Stimulated activated CD8-positive, alpha-beta memory T cell treated with anti-CD3 and anti-CD28 coated beads, Interleukin-4, amount 100 ng/mL, for 1 hour (primary cell): ENCODE results near the gene CAMTA1.
"Not testable (repeated sequence)": the region's sequence is repeated elsewhere in the genome, so short reads cannot be mapped to it uniquely, and the experiment has no call there.

Experiments
- DNase-seq, 2 donors: peaks; one replicate each; pipeline ENCODE4 v3.0.0-alpha.2; 2020; ENCODE audit warnings: low read depth in 2 of 2, low spot score in 1 of 2

Gene CAMTA1

DNA sequence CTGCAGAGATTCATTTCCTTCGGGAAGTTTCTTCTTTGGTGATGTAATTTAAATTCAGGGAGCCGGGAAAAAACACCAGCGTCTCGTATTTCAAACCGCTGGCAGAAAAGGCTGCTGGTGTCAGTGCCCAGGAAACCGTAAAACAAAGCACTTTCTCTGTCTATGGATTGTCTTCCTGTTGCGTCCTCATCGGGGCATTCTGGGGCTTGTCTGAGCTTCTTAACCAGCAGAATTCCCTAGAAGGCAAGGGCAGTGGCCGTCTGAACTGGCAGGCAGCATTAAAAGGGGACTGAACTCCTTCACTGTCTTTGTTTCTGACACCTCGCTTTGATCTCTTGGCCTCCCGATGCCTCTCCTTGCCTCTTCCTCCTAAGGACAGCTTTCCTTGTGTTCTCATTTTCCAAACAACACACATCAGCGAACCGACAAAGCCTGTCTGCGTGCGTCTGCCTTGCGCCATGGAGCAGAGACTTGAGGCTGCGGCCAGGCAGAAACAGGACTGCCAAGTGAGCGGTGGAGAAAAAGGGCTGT is 594.3 kb downstream of the CAMTA1 start:
- no peak for DNase-seq

DNA sequence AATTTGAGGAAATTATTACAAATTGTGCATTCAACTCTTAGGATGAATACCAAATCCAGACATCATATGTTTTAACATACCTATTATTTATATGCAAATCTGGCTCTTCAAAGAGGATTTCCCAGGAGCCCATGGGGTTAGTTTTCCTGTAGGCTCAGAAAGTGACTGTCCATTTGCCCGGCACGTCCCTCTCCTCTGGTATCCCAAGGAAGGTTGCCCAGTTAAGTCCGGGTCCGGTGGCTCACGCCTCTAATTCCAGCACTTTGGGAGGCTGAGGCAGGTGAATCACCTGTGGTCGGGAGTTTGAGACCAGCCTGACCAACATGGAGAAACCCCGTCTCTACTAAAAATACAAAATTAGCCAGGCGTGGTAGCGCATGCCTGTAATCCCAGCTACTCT is 594.8 kb downstream of the CAMTA1 start:
- DNase-seq, result not testable (repeated sequence)

DNA sequence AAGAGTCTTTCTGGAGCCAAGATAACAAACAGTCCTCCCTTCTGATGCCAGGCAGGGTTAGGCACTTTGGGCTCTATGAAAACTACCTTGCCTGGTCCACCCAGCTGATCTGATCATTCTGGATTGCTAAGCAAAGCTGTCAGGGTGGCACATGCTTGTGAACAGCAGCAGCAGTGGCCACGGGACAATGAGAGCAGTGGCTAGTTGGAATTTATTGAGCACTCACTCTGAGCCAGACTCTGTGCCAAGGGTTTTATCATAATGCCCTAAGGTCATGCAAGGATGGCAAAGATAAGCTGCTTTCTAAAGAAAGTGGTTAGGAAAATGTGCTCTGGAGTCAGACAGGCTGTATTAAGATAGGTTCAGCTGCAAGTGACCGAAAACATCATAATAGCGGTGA is 595.5 kb downstream of the CAMTA1 start:
- DNase-seq, result no peak

DNA sequence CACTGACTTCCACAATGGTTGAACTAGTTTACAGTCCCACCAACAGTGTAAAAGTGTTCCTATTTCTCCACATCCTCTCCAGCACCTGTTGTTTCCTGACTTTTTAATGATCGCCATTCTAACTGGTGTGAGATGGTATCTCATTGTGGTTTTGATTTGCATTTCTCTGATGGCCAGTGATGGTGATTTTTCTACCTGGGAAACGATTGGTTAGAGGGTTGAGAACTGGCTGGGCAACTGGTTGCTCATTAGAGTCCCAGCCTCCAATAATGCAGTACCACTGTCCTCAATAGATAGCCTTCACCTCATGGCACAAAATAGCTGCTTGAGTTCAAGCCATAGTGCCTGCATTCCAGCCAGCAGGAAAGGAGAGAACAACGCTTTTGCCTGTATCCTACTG is 596.5 kb downstream of the CAMTA1 start:
- DNase-seq, result not testable (repeated sequence)

DNA sequence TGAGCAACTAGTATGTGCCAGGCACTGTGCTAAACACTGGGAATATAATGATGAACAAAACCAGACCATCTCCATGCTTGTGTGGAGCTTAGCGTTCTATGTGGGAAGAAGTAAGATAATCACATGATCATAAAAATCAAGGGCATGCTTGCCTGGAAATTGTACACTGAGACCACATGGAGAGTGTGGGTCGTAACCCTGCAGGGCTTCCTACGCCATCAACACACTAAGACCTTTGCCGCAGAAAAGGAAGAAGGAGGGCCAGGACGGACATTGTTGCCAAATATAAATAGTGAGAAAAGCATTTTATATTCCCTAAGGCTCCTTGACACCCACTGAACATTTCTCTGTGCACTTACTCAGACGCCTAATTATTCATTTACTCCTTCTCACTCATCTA is 597.7 kb downstream of the CAMTA1 start:
- DNase-seq, result no peak

DNA sequence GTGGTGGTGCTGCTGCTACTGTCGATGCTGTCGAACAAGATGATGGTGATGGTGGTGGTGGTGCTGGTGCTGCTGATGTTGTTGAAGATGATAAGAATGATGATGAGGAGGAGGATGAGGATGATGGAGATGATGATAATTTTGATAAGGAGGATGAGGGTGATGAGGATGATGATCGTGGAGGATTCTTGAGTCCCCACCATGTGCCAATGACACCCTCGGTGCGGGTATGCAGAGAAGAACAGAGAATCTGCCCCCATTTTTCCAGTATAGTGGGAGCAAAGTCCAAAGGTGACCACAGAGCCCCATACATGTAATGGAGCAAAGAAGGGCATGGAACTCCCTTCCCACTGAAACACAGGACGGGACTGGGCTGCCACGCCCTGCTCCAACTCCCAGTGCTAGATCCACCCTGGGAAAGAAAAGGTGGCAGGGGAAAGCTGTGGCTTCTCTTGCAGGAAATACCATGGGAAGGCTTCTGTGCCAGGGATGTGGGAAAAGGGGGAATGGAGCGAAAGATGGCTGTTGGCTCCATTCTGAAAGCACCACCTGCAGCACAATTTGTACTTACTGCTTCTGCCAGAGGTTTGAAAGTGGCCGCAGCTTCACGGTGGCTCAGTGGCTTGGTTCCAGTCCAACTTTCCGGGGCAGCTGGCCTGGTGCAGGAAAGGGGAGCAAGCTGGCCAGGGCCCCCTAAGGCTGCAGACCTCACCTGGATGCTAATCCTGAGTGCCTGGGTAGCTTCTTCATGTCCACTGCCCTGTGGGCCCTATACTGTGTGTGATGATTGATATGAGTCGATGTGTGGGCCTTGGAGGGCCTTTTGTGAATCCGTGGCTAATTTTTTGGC is 598.6 kb downstream of the CAMTA1 start:
- DNase-seq, result no peak

DNA sequence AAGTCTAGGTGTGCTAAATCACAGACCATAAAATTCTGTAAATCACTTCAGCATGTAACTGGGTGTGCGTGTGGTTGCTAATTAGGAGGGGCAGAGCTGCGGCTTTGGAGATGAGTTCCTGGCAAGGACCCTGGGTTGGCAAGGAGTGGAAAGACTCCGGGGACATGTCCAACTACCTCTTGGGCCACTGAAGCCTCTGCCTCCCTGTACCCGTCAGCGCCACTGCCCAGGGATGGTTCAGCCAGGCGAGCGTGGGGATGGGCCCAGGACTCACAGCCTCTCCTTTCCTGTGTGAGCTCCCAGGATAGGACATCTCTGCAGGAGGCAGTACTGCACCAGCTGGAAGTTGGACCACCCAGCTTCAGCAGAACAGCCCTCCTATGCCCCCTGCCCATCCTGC is 599.4 kb downstream of the CAMTA1 start:
- DNase-seq, result no peak

DNA sequence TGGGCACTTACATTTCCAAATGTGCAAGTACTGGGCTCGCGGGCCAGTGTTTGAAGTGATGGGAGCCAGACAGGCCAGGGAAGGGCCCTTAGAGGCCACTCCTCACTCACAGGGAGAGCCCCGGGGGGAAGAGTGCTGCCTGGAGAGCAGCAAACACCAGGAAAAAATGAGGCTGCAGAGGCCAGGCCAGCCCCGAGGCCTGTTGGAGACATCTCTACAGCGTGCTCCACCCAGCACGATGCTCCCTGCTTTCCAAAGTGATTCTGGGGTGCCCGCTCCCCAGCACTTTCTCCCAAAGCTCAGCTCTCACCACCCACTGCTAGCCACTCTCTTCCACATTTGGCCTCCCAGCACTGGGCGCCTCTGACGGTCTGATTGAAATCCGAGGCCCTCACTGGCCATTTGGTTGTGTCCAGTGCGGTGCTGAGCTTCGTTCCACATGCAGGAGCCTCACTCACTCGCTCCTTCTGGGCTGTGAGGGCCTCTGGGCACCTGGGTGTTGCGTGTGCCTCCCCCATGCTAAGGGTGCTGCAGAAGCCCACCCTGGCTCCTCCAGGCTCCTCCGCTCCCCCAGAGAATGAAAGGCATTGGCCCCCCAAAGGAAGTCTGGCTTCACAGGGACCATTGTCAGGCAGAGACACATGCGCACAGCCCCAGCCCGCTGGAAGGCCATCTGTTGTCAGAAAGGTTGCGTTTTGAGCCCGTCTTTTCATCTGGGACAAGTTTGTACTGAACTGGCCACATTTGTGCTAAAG is 600.4 kb downstream of the CAMTA1 start:
- DNase-seq, result no peak

DNA sequence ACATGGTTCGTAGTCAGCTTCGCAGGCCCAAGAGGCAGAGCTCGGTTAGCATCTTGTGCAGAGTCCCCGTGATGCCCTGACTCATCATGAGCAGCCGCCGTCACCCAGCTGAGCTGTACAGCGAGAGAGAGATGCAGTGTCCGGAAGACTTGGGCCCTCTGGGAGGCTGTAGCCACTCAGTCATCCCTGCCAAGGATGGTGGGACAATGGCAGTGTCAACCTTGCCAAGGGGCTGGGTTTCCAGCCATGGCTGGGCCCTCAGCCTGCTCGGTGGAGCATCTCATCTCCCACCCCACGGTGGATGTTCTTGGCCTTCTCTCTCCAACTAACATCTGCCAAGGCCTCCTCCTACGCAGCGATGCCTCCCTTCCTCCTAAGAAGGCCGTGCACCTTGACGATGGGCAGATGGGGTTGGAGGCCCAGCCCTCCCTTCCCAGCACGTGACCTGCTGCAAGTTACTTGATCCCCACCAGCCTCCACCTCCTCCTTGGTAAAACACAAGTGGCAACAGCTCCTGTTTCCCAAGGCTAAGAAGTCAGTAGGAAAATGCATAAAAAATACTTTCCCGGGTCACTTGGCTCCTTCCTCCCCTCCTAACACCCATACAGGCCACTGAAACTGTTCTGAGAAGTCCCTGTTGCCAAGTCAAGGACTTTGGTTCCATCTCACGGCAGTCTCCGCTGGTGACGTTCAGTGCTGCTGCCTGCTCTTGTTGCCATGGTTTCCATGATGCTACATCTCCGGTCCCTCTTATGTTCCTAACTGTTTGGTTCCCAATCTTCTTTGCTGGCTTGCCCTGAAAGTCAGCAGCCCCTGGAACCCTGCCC is 601.2 kb downstream of the CAMTA1 start:
- no peak for DNase-seq

DNA sequence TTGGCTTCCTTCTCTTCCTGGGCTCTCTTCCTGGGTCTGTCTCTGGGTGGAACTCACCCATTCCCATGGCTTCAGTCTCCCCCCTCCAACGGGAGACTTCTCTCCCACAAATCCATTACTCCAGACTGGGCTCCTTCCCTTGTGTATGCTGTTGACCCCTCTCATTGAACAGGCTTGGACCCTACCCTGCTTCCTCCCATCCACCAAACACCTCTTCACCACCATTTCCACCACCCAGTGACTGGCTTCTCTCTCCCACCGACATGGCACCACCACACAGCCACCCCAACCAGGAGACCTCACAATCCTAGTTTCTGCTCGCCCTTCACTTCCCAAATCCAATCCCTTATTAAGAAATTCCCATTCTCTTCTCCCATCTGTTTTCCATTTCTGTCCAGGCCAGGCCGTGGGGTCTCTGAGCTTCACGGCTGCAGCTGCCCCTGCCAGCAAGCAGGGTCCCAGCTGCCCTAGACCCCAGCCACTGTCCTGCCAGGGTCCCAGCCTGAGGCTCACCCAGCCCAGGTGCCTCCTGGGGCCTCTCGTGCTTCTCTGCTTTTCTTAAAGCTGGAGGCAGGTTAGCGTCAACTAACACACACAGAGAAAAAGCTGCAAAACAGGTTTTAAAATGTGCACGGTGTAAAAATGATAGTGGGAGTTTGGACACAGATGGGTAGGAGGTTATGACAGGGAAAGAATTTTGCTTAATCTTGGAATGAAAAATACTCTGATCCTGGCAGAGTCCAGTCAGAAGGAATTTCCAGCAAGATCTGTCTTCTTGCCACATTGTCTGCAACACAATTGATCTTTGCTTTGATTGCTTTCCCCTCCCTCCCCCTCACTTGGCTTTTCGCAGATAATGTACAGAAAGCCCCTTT is 602.0 kb downstream of the CAMTA1 start:
- DNase-seq, result no peak

DNA sequence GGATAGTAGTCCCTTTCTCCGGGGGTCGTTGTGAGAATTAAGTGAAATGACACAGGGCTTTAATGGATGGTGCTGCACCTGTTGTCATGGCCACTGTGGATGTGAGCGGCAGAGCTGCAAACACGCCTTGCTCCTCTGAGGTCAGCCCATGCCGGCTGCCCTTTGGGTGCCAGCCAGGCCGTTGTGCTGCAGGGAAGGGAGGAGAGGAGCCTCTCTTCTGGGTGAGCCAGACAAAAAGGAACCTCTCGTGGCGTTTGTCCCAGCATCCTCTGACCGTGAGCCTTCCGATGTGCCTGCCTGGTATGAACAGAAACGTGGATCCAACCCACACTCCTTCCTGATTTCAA is 602.9 kb downstream of the CAMTA1 start:
- no peak for DNase-seq

DNA sequence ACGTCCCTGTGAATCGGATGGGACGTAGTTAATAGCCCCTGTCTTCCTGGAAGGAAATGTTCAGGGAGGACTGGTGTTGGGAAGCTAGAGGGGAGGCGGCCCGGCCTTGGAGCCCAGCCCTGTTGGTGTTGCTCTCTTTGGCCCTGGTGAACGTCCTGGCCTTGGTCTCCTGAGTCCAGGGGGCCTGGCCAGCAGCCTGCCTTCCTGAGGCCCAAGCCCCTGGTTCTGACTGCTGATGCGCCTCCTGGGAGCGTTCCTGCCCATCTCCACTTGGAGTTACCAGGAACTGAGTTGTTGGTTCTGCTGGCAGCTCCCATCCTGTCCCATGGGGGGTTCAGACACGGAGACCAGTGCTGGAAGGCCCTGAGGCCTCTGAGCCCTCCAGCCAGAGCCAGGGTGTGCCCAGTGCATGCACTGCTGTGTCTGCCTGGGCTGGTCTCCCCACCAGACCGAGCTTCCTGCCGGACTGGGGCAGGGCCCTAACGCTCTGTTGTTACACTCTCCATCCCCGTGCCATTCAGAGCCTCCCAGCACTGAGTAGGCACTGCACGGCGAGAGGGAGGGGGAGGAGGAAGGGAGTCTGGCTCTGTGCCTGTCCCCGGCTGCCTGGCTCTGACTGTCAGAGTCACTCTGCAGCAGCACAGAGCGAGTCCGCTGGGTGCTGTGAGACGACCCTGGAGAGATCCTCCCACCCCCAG is 603.4 kb downstream of the CAMTA1 start:
- no peak for DNase-seq

DNA sequence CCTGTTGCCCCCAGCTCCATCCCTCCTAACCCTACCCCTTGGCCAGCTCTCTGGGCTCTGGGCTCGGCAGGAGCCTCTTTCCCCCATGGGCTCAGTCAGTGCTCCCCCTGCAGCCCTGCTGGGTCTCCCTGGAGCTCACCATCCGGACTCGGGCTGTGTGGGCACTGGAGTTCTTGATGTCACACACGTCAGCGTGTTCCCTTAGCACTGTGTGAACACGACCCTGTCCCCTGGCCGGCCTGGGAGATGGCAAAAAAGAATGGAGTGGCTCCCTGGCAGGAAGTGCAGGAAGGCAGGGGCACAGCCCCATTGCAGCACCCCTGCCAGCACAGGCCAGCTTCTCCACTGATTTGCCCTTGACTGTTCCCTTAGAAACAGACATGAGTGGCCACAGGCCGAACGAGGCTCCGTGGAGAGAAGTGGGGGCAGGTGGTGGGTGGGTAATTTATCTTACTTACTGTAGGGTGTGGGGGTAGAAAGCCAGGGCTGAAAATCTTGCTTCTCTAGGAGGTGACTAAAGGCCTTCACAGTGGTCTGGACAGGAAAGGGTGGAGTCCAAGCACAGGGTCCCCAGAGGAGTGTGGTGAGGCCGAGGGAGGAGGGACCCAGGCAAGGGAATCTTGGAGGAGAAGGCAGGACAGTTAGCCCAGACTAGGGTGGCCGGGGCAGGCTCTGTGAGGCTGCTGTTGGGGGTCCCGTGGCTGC is 604.1 kb downstream of the CAMTA1 start:
- no peak for DNase-seq

DNA sequence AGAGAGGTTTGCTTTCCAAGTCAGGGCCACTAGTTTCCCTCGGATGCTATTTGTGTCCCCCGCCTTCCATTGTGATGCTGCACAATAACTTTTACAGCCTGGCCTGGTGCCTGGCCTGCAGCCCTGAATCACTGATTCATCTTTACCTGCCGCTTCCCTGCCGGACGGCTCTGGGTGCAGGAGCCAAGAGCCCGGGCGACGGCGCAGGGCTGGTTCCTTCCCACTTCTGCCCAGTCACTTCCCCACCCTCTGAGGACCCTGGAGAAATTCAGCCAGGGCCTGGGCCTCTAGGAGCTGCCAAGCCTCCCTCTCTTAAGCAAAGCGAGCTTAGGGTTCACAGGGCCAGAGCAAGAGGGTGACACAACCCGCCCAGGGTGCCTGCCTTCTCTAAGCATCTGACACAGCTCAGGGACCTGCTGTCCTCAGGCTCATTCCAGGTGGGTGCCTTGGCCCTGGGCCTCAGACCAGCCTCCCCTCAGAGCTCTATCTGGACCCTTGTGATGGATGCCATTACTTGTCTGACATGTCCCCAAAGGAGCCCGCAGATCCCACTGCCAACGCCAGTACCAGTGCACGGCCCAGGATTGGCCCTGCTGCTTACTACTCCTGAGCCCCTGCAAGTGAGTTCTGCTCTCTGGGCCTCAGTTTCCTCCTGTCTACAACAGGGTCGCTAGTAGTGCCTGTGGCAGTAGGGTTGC is 604.8 kb downstream of the CAMTA1 start:
- DNase-seq, result no peak

DNA sequence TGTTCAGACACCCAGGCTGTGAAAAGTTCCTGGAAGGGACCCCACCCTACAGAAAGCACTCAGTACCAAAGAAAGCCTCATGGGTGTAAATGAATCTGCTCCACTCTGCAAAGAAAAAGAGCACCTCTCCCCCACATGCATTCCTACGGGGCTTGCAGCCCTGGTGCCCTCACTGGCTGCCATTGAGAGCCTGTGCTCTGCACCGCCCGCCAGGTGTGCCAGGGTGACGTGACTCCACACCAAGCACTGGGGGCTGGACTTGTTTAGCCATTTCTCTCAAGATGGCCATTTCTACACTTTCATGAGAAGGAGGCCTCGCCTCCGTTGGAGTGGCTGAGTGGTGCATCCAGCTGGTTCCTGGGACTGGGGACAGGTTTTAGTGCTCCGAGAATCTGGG is 605.3 kb downstream of the CAMTA1 start:
- no peak for DNase-seq

DNA sequence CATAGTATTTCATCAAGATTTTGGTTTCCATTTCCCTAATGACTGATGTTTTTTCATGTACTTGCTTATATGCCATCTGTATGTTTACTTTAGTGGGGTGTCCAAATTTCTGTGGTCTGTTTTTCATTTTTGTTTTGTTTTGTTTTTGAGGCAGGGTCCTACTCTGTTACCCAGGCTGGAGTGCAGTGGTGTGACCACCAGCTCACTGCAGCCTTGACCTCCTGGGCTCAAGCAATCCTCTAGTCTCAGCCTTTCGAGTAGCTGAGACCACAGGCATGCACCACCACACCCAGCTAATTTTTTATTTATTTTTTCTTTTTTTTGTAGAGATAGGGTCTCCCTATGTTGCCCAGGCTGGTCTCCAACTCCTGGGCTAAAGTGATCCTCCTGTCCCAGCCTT is 607.9 kb downstream of the CAMTA1 start:
- DNase-seq, result no peak

DNA sequence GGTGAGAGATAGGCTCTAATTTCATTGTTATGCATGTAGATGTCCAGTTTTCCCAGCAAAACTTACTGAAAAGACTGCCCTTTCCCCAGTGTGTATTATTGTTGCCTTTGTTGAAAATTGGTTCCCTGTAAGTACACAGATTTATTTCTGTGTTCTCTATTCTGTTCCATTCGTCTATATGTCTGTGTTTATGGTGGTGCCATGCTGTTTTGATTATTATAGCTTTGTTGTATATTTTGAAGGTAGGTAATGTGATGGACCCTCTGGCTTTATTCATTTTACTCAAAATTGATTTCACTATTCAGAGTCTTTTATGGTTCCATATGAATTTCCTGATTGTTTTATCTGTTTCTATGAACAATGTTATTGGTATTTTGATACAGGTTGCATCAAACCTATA is 610.0 kb downstream of the CAMTA1 start:
- DNase-seq, result no peak

DNA sequence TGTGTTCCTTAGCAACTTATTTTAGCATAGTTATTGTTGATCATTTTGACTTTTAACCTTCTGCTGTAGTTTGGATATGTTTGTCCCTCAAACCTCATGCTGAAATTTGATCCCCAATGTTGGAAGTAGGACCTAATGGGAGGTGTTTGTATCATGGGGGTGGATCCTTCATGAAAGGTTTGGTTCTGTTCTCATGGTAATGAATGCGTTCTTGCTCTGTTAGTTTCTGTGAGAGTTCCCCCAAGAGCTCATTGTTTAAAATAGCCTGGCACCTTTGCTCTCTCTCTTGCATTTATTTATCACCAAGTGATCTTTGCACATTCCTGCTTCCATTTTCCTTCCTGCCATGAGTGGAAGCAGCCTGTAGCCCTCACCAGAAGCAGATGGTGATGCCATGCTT is 613.7 kb downstream of the CAMTA1 start:
- no peak for DNase-seq
